Transverse colon (tissue), 4 donors: ENCODE data around the gene ANKDD1B.

ENCODE experiments used
- CTCF ChIP-seq, 5 experiments: fragments of 200-600 bp in 3 of 5; fragments of 450-650 bp in 2 of 5; sonication (generic) in 3 of 5; IDR thresholded peaks; 1 replicate in 2 of 5; 2 replicates in 3 of 5; pipeline ENCODE4 v1.5.1; 2016 to 2017; ENCODE audit warnings: antibody characterized with exemption in 5 of 5, inconsistent platforms in 3 of 5, mild to moderate bottlenecking in 2 of 5, moderate library complexity in 1 of 5
- EP300 ChIP-seq: sonication (generic); formaldehyde crosslinking; IDR thresholded peaks from one replicate; pipeline ENCODE4 v1.6.1; 2017; ENCODE audit warnings: antibody characterized with exemption, low read depth
- POLR2A ChIP-seq: fragments of 450-650 bp; IDR thresholded peaks from one replicate; pipeline ENCODE4 v1.6.1; 2016; ENCODE audit warnings: antibody characterized with exemption, mild to moderate bottlenecking, moderate library complexity
- POLR2AphosphoS5 ChIP-seq, 3 donors: sonication (generic); formaldehyde crosslinking; IDR thresholded peaks; one replicate each; pipeline ENCODE4 v1.6.1; 2016; ENCODE audit warnings: antibody characterized with exemption in 3 of 3

- TF ChIP-seq POLR2A = no peak
- no peak for TF ChIP-seq POLR2AphosphoS5 (IDR thresholded peaks at IDR 0.05)
- no peak for TF ChIP-seq CTCF (IDR thresholded peaks at IDR 0.05)
- no peak for TF ChIP-seq EP300
Observed at GRCh38 chr5:75574791-75575190, 36.5 kb upstream of the ANKDD1B start.
